Memory B cell (primary cell): ENCODE data around the gene CA4.
A peak's percentile ranks its signal among the peaks of the same experiment; 100 is the strongest.
"Not testable (repeated sequence)": the region's sequence is repeated elsewhere in the genome, so short reads cannot be mapped to it uniquely, and the experiment has no call there.

Source experiments
- ATAC-seq: fragments of 150-1000 bp; cut with Tn5 transposase; 2 replicates; pipeline ENCODE4 v1.10.0; 2021; ENCODE audit warnings: low read depth, mild to moderate bottlenecking, moderate library complexity
- DNase-seq, 2 donors: peaks; one replicate each; pipeline ENCODE4 v3.0.0; 2022; ENCODE audit warnings: low spot score in 2 of 2
- H3K27ac Mint-ChIP-seq: one replicate; pipeline ENCODE4 v1.8.0; 2022; ENCODE audit warnings: mild to moderate bottlenecking, moderate library complexity, mixed read lengths
- H3K27me3 Mint-ChIP-seq: one replicate; pipeline ENCODE4 v1.8.0; 2022; ENCODE audit warnings: mixed read lengths
- H3K36me3 Mint-ChIP-seq: one replicate; pipeline ENCODE4 v1.8.0; 2022; ENCODE audit warnings: mild to moderate bottlenecking, mixed read lengths
- H3K4me1 Mint-ChIP-seq: one replicate; pipeline ENCODE4 v1.8.0; 2022; ENCODE audit warnings: mixed read lengths
- H3K4me3 Mint-ChIP-seq: one replicate; pipeline ENCODE4 v1.8.0; 2022; ENCODE audit warnings: mild to moderate bottlenecking, moderate library complexity, mixed read lengths
- H3K9me3 Mint-ChIP-seq: one replicate; pipeline ENCODE4 v1.8.0; 2022; ENCODE audit warnings: mixed read lengths

The CA4 gene

DNA sequence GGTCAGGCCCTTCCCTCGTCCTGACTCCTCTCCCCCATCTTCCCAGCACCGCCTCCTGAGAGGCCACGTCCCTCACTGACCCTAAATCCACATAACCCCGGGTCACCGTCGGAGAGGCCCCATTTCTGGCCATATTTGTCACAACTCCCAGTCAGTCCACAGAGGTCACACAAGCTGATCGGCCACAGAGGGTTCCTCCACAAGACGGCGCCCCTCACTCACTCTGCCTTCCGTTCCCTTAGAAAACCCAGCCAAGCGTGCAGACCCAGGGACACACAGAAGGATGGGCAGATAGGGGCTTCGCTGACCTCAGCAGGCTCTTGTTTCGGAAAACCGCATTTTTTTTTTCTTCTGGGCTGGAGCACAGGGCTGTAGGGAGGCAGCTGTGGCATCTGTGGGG, 33.6 kb upstream of the CA4 start:
- H3K4me3 Mint-ChIP-seq, H3K36me3 Mint-ChIP-seq, ATAC-seq: not testable (repeated sequence)

DNA sequence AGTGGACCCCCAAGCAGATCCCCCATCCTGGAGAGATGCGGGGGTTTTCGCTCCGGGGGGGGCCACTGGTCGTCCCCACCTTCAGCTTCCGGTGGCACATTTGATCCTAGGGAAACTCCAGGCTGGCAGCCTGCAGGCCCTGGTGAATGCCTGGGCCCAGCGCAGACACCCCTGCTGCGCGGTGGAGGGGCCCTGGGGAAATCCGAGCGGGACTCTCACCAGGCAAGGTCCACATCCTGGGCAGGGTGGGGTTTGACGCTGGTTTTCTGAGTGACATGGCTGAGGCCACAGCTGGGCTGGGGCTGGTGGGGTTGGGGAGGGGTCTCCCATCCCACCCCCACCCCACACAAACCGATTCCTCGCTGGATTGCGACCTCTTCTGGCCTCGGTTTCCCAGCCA, 30.6 kb upstream of the CA4 start:
- peak; percentile 51 for ATAC-seq
- not testable (repeated sequence) for DNase-seq, H3K9me3 Mint-ChIP-seq, H3K4me1 Mint-ChIP-seq, H3K36me3 Mint-ChIP-seq, H3K4me3 Mint-ChIP-seq, H3K27ac Mint-ChIP-seq, H3K27me3 Mint-ChIP-seq

More for the DNA sequence above, 33.6 kb upstream of the CA4 start:
- not testable (repeated sequence) for DNase-seq, H3K27me3 Mint-ChIP-seq, H3K4me1 Mint-ChIP-seq, H3K27ac Mint-ChIP-seq, H3K9me3 Mint-ChIP-seq

DNA sequence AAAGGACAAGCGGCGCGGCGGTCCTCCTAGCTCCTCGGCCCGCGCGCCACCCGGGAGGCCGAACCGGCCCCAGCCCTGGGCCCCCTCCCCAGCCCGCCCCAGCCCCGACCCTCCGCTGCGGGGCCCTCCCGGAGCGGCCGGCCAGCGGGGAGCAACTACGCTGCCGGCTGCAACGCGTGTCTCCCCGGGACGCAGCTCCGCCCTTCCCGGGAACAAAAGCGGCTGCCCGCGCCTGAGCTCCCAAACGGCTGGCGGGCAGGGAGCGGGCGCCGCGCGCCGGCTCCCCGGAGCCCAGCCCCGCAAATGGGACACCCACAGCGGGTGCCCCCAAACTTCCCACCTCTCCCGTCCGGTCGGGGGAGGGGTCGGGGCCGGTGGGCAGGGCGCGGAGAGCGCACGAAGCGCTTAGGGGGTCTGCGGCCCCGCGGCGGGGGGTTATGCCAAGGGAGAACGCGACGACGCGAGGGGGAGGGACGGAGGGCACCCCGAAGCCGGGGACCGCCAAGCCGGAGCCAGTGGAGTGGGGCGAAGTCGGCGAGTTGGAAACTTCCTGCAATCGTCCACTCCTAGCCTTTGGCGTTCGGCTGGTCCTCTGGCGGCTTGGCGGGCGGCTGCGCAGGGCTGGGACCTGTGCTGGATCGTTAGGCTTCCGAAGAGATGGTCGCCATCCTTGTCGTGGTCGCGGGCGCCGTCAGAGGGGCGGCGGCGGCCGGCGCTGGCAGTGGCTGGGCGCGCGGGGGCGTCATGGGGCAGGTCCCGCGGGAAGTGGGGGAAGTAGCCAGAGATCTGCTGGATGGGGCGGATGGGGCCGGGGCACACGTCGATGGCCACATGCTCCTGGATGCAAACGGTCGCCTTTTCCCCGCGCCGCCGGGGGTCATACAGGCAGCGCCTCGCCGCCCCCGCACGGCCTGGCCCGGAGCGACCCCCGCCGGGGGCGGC, 29.7 kb upstream of the CA4 start:
- H3K4me3 Mint-ChIP-seq, H3K9me3 Mint-ChIP-seq, H3K27me3 Mint-ChIP-seq, H3K36me3 Mint-ChIP-seq, H3K27ac Mint-ChIP-seq, H3K4me1 Mint-ChIP-seq, DNase-seq: not testable (repeated sequence)
- ATAC-seq, result peak; percentile 51

DNA sequence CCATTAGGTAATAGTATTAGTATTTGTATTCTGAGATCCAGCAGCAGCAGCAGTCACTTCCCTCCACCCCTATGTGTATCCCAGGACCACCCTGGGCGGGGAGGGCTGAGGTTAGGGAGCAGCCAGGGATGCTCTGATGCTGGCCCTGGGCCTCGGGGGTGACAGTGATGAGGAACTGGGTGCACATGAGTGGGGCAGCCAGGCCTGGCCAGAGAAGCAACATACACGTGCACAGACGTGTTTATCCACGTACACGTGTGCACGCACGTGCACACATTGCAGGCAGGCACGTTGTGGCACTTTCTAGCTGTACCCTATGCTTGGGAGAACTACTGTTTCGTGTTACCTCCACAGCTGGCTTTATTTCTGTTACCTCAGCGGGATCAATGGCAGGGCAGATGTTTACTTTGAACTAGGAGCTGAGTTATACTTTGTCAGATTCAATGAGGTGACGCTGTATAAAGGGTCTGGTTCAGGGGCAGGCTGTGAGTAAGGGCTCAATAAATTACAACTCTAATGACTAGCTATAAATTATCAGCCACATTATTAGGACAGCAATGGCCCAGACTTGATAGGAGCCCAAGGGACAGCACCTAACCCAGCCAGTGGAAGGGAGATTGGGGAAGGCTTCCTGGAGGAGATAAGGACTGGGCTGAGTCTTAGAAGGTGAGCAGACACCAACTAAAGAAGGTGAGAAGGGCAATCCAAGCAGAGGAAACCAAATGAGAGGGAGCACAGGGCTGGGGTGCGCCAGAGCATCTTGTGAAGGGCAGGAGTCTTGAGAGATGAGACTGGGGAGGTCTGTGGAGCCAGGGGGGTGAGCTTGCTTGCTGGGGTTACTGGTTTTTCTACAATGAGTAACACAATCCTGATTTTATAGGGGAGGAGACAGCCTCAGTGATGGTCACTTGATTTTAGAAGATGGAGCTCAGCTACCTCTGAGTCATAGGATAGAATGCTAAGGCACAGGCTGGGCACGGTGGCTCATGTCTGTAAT, 22.4 kb upstream of the CA4 start:
- H3K4me3 Mint-ChIP-seq, result no peak overlapping the region
- ATAC-seq, result no peak

DNA sequence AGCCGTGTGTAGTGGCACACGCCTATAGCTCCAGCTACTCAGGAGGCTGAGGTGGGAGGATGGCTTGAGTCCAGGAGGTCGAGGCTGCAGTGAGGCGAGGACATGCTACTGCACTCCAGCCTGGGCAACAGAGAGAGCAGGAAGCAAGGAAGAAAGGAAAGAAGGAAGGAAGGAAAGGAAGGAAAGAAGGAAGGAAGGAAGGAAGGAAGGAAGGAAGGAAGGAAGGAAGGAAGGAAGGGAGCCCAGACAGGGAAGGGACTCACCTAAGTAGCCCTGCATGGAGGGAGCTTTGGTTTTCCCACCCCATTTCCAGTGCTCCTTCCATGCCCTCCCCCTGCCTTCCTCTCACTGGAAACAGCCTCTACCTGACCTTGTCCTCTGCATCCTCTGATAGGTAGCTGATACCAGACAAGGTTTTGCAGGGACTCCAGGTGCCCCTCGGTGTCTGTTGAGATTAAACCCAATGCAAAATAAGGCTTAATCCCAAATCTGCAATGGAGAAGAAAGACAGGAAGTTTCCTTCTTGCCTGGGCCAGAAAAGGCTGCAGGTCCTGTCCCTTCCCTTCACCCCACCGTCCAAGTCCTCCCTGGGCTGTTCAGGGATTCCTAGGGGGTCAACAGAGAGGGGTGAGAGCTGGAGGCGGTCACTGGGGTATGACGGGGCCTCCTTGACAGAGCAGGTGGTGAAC, 21.5 kb upstream of the CA4 start:
- H3K27ac Mint-ChIP-seq, result no peak overlapping the region
- peaks cover 5% of the 10 kb centered on the region for H3K36me3 Mint-ChIP-seq
- H3K27me3 Mint-ChIP-seq, result peaks cover 3% of the 10 kb centered on the region
- no peak for ATAC-seq
- no peak for DNase-seq
- H3K4me3 Mint-ChIP-seq, result no peak overlapping the region
- H3K9me3 Mint-ChIP-seq, result peaks cover 2% of the 10 kb centered on the region
- H3K4me1 Mint-ChIP-seq, result peaks cover 6% of the 10 kb centered on the region

More for the DNA sequence above, 22.4 kb upstream of the CA4 start:
- H3K9me3 Mint-ChIP-seq, result peaks cover 2% of the 10 kb centered on the region
- H3K27ac Mint-ChIP-seq, result no peak overlapping the region
- H3K36me3 Mint-ChIP-seq, result peaks cover 2% of the 10 kb centered on the region
- H3K4me1 Mint-ChIP-seq, result peaks cover 2% of the 10 kb centered on the region
- no peak for DNase-seq
- H3K27me3 Mint-ChIP-seq, result peaks cover 3% of the 10 kb centered on the region

DNA sequence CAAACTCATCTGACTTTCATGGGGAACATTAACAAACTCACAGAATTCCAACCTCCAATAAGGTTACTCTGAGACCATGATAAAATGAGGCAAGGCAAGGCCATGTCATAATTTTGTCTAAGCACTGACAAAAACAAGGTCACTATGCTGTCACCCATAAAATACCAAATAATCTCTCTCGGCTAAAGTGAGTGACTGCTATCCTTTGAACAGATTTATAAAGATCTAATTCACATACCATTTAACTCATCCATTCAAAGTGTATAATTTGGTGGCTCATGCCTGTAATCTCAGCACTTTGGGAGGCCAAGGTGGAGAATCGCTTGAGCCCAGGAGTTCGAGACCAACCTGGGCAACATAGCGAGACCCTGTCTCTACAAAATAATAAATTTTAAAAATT, 20.6 kb upstream of the CA4 start:
- Mint-ChIP-seq H3K27me3 (peaks cover 1% of the 10 kb centered on the region), H3K4me1 (peaks cover 10% of the 10 kb centered on the region), H3K9me3 (peaks cover 2% of the 10 kb centered on the region), H3K36me3 (peaks cover 5% of the 10 kb centered on the region), H3K4me3 (no peak overlapping the region), H3K27ac (no peak overlapping the region)
- no peak for DNase-seq
- ATAC-seq, result no peak

DNA sequence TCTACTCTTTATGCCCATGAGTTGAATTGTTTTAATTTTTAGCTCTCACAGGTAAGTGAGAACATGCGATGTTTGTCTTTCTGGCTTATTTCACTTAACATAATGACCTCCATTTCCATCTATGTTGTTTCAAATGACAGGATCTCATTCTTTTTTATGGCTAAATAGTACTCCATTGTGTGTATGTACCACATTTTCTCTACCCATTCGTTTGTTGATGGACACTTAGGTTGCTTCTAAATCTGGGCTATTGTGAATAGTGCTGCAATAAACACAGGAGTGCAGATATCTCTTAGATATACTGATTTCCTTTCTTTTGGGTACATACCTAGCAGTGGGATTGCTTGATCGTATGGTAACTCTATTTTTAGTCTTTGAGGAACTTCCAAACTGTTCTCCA, 19.3 kb upstream of the CA4 start:
- ATAC-seq (no peak), DNase-seq (no peak)

DNA sequence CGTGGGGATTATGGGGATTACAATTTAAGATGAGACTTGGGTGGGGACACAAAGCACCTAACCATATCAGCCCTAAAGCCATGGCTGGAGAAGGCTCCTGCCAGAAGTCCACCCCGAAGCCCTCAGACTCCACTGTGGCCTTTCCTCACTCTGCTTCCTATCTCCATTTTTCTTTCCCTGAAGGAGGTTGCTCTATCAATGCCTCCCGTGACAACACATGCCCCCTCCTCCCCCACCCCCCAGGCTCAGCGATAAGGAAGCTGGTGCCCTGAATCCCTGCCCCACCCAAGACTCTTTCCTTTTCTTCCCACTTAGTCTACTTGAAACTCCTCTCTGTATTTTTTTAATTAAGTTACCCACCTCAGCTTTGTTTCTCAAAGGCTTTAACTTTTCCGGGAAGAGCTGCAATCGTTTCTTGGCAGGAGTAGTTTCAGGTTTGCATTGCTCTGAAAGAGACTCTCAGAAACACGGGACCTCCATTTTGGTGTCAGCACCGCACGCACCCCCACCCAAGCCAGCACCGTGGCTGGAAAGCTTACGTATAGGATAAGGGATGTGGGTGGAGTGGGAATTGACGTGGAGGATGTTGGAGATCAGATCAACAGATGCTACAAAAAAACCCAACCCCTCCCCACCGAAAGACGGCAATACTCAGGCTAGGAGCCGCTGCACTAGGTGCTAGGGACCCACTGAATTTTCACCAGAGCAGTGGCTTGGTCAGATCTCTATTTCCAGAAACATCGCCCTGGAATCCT, 15.2 kb upstream of the CA4 start:
- peak overlapping the region; percentile 90 for H3K4me3 Mint-ChIP-seq
- peak overlapping the region; percentile 77 for H3K27ac Mint-ChIP-seq
- peaks cover 29% of the 10 kb centered on the region for H3K4me1 Mint-ChIP-seq
- ATAC-seq (no peak), DNase-seq (no peak)
- no peaks in the 10 kb centered on the region for H3K27me3 Mint-ChIP-seq
- H3K36me3 Mint-ChIP-seq, result peaks cover 5% of the 10 kb centered on the region
- H3K9me3 Mint-ChIP-seq, result peaks cover 2% of the 10 kb centered on the region

More for the DNA sequence above, 19.3 kb upstream of the CA4 start:
- H3K27ac Mint-ChIP-seq, result no peak overlapping the region
- H3K4me1 Mint-ChIP-seq, result peaks cover 21% of the 10 kb centered on the region
- H3K27me3 Mint-ChIP-seq, result peaks cover 1% of the 10 kb centered on the region
- peaks cover 5% of the 10 kb centered on the region for H3K36me3 Mint-ChIP-seq
- H3K9me3 Mint-ChIP-seq, result peaks cover 2% of the 10 kb centered on the region
- no peak overlapping the region for H3K4me3 Mint-ChIP-seq

DNA sequence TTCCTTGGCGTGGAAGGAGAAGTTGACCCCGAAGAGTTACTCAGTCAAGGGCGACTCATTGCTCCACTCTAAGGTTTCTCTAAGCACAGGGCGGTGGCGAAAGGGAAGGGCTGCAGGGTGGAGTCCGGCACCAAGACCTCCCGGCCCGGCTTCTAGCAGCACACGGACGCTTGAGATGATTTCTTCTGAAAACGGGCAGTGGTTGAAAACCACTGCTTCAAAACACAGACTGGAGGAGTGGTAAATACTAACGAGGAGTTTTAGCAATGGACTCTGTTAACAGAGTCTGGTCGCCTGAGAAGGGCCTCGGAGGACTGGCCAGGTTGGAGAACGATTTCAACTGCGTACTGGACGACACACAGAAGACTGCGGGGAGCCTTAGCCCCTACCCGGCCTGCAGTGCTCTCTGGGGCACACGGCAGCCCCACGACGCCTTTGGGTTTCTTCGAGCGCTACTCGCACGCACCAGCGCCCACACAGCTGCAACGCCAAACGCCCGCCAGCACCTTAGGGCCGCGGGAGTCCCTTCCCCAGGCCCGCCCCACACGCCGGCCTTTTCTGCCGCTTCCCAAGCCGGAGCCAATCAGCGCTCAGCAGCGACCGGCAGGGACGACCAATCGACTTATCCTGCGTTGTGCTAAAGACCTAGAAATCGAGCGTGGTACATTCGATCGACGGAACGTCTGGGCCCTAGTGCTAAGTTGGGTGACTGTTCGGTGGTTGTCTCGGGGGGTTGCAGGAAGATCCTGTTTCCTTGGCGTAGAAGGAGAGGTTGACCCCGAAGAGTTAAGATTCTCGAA, 14.4 kb upstream of the CA4 start:
- DNase-seq (peak; percentile 59 to 70), ATAC-seq (peak; percentile 89)
- Mint-ChIP-seq H3K4me3 (peak overlapping the region; percentile 90), H3K27me3 (peaks cover 2% of the 10 kb centered on the region), H3K9me3 (peaks cover 2% of the 10 kb centered on the region), H3K4me1 (peaks cover 32% of the 10 kb centered on the region), H3K27ac (peak overlapping the region; percentile 77), H3K36me3 (peaks cover 5% of the 10 kb centered on the region)

DNA sequence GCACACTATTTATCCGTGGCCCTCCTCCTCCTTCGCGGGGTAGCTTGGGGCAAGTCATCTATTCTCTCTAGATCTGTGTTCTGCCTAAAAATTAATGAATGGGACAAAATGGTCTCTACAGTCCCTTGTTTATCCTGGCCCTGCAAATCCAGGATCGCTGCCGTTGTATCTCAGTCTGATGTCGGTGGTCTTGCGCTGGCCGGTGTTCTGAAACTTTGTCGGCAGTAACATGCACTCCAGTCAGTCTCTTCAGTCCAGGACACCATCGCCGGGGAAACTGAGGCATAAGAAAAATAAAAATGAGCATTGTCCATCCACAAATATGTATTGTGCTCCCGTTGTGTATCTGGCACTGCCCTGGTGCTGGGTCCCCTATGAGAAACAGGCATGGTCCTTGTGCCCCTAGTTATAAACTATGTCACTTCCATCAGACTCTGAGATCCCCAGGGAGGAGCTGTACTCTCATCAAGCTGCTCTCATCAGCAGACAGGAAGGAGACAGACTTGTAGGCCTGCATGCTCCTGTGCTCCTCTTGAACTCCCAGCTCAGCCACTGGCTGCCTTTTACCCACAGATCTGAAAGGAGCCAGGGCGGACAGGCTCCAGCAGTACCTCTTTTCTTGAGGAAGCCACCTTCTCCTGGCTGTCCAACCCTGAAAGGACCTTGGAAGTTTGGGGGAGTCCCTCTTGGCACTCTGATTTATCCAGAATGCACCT, 13.7 kb upstream of the CA4 start:
- peak overlapping the region; percentile 77 for H3K27ac Mint-ChIP-seq
- H3K9me3 Mint-ChIP-seq, result no peaks in the 10 kb centered on the region
- peaks cover 7% of the 10 kb centered on the region for H3K27me3 Mint-ChIP-seq
- peak; percentile 10 for ATAC-seq
- H3K4me3 Mint-ChIP-seq, result peak overlapping the region; percentile 90
- DNase-seq, result no peak
- H3K36me3 Mint-ChIP-seq, result peaks cover 4% of the 10 kb centered on the region
- H3K4me1 Mint-ChIP-seq, result peaks cover 32% of the 10 kb centered on the region

DNA sequence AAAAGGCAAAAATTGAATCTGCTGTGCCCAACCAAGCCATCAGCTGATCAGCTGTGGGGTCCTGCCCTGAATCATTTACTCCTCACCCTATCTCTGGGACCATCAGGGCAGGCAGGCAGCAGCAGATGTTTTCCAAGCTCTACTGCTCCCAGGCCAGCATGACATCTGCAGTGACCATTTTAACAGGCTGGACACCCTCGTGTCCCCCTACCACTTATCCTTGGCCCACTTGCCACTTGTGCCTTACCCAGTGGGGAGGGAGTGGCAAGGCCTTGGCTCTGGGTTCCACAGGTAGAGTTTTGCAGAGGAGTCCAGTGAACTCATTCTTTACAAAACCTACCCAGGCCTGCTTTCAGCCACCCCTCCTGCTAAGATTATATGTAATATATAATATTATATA, 12.0 kb upstream of the CA4 start:
- ATAC-seq (no peak), DNase-seq (no peak)
- H3K9me3 Mint-ChIP-seq, result no peaks in the 10 kb centered on the region
- no peak overlapping the region for H3K27ac Mint-ChIP-seq
- peaks cover 8% of the 10 kb centered on the region for H3K27me3 Mint-ChIP-seq
- H3K4me3 Mint-ChIP-seq, result no peak overlapping the region
- peaks cover 35% of the 10 kb centered on the region for H3K4me1 Mint-ChIP-seq
- H3K36me3 Mint-ChIP-seq, result peaks cover 4% of the 10 kb centered on the region

DNA sequence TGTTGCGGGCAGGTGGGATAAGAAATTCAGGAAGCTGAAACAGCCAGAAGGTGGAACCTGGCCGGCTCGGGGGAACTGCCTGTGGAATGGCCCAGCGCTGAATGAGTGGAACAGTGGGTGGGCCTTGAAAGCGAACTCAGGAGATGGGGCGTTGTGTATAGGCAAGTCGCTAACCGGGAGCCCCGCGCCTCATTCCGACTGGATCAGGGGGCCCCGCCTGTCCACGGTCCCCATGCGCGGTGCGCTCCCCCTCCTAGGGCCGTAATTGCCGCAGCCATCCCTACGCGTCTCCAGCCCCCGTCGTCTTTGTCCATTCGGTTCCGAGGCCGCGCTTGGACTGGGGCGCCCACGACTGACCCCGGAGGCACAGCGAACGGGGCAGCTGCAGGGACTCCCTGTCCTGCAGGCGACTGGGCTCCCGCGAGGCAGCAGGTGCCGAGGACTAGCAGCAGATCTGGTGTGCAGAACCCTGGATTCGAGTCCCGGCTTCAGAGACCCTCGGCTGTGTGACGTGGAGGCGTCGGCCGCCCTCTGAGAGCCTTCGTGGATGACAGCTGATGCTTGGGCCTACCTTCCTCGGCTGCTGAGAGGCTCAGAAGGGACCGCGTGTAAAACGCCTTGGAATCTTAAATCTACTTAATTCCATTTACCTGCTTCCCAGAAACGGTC, 10.9 kb upstream of the CA4 start:
- Mint-ChIP-seq H3K4me3 (no peak overlapping the region), H3K27ac (no peak overlapping the region), H3K36me3 (peaks cover 1% of the 10 kb centered on the region), H3K27me3 (peaks cover 8% of the 10 kb centered on the region), H3K9me3 (no peaks in the 10 kb centered on the region), H3K4me1 (peaks cover 39% of the 10 kb centered on the region)
- ATAC-seq, result no peak
- no peak for DNase-seq
